Esophagus mucosa (tissue), 1 donor: ENCODE data around the gene SEMA3F. TPM values are rescaled to one million over a fixed set of nuclear protein-coding genes. Genes with fewer than 3 reads are reported as not detected.

Experiments used
- ATAC-seq: fragments of 200-7000 bp; cut with Tn5 transposase; one replicate; pipeline ENCODE4 v1.9.1; 2020
- total RNA-seq: library from RNA; stranded (reverse); gene quantifications from one replicate; pipeline ENCODE4 v1.2.4, GENCODE V29; 2023
- donor health status: DM: yes; HTN: yes; CAD: no.

Gene SEMA3F
- total RNA-seq, 1 donor from 2014 or later: 72.7 TPM

GRCh38 chr3:50156549-50157493 is 1.7 kb downstream of the SEMA3F start:
- peak; percentile 22 for ATAC-seq

GRCh38 chr3:50157827-50158529 is 2.9 kb downstream of the SEMA3F start:
- ATAC-seq: peak; percentile 58

- no peak for ATAC-seq
Observed at GRCh38 chr3:50158530-50159146, 3.5 kb downstream of the SEMA3F start.

- ATAC-seq: no peak
Observed at GRCh38 chr3:50160561-50160983, 5.4 kb downstream of the SEMA3F start.

- ATAC-seq: peak; percentile 73
Observed at GRCh38 chr3:50161320-50161719, 6.2 kb downstream of the SEMA3F start.

- ATAC-seq: no peak
Observed at GRCh38 chr3:50162034-50162883, 7.1 kb downstream of the SEMA3F start.

GRCh38 chr3:50163572-50164455 is 8.7 kb downstream of the SEMA3F start:
- ATAC-seq: peak; percentile 26

- ATAC-seq: no peak
Observed at GRCh38 chr3:50164481-50164880, 9.4 kb downstream of the SEMA3F start.

- ATAC-seq: no peak
Observed at GRCh38 chr3:50164984-50165909, 10.1 kb downstream of the SEMA3F start.

GRCh38 chr3:50165910-50166538 is 10.9 kb downstream of the SEMA3F start:
- no peak for ATAC-seq

- ATAC-seq: no peak
Observed at GRCh38 chr3:50166620-50167019, 11.5 kb downstream of the SEMA3F start.

- peak; percentile 73 for ATAC-seq
Observed at GRCh38 chr3:50167069-50167840, 12.1 kb downstream of the SEMA3F start.

GRCh38 chr3:50167841-50168209 is 12.7 kb downstream of the SEMA3F start:
- ATAC-seq: no peak

GRCh38 chr3:50168388-50168787 is 13.3 kb downstream of the SEMA3F start:
- ATAC-seq: no peak

- ATAC-seq: no peak
Observed at GRCh38 chr3:50168791-50169190, 13.7 kb downstream of the SEMA3F start.

GRCh38 chr3:50169232-50169832 is 14.2 kb downstream of the SEMA3F start:
- no peak for ATAC-seq

- ATAC-seq: no peak
Observed at GRCh38 chr3:50169858-50170257, 14.7 kb downstream of the SEMA3F start.

GRCh38 chr3:50170689-50171088 is 15.6 kb downstream of the SEMA3F start:
- ATAC-seq: peak; percentile 28
